HG03575 (cell line): ENCODE results near the gene BUD23.
"Not testable (repeated sequence)": the region's sequence is repeated elsewhere in the genome, so short reads cannot be mapped to it uniquely, and the experiment has no call there.

Experiments used
- ATAC-seq: cut with Tn5 transposase; IDR thresholded peaks from one replicate; pipeline ENCODE4 v1.9.1; 2021; ENCODE audit not compliant: unreplicated experiment, insufficient number of reproducible peaks, low FRiP score; ENCODE audit errors: extremely low read depth

The BUD23 gene, protein sequence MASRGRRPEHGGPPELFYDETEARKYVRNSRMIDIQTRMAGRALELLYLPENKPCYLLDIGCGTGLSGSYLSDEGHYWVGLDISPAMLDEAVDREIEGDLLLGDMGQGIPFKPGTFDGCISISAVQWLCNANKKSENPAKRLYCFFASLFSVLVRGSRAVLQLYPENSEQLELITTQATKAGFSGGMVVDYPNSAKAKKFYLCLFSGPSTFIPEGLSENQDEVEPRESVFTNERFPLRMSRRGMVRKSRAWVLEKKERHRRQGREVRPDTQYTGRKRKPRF

DNA sequence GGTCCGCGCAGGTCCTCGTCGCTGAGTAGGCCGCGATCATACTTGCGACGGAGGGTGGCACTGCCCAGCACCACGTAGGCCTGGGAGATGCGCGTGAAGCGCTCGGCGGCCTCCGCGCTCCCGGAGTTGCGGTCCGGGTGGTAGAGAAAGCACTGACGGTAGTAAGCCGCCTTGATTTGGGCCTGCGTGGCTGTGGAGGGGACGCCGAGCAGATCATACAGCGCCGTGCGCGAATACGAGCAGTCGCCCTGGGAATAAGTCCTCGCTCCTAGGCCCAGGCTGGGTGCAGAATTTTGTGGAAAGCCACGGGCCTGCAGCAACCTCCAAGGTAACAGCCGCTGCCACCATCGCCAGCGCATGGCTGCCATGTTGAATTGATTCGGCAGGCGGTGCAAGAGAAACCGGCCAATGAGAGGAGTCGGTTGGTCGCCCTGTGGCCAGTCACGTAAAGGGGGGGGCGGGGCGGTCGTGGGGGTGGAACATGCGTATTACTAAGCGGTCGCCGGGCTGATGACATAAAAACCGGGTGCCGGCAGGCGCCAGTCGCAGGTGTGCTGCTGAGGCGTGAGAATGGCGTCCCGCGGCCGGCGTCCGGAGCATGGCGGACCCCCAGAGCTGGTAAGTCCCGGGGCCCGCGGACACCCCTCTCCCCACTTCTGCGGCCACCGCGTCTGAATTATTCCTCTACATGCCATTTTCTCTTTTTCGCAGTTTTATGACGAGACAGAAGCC, at the start of gene BUD23, which contains the start of gene DNAJC30:
Gene BUD23, plus strand, starts transcription at position 542 of the 732 bp plus-strand sequence. Its CDS starts 29 bp downstream, at position 571.
Gene DNAJC30, minus strand, starts transcription at position 398 of the 732 bp plus-strand sequence. Its CDS starts 30 bp downstream, at position 368.
- ATAC-seq = peak; percentile 54

DNA sequence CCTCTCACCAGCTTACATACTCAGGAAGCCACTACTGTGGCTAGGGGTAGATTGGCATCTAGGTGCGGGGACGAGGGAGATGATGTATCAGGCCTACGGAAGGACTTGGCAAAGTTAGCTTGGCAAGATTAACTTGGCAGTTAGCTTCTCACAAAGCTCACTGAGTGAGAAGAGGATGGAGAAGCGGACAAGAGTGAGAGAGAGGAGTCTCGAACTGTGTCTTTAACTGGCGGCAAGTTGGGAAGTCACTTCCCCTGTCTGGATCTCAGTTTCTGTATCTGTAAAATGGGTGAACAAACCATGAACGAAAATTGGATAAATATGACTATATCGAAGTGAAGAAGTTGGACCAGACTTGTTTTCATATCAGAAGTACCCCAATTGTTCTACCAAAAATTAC, 49.6 kb upstream of the BUD23 start:
- ATAC-seq = no peak

DNA sequence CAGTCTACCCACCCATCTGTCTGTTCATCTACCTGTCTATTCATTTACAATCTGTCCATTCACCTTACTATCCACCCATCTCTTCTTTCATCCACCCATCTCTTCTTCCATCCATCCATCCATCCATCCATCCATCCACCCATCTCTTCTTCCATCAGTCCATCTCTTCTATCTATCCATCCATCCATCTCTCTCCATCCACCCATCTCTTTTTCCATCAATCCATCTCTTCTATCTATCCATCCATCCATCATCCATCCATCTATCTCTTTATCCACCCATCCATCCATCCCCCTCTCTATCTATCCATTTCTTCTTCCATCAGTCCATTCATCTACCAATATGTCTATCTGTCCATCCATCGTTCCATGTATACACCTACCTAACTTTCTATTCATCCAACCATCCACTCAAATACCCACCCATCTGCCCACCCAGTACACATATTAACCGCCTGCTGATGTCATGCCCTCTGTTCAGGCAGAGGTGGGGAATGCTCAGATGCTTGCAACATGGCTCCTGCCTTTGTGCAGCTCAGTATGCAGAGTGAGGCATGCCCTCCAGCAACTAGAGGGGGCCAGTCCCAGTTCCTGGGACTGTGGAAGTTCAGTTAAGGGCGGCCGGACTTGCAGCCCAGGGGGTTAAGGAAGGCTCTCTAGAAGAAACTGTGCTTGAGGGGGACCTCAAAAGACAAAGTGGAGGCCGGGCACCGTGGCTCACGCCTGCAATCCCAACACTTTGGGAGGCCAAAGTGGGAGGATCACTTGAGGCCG, 47.8 kb upstream of the BUD23 start:
- ATAC-seq = no peak

DNA sequence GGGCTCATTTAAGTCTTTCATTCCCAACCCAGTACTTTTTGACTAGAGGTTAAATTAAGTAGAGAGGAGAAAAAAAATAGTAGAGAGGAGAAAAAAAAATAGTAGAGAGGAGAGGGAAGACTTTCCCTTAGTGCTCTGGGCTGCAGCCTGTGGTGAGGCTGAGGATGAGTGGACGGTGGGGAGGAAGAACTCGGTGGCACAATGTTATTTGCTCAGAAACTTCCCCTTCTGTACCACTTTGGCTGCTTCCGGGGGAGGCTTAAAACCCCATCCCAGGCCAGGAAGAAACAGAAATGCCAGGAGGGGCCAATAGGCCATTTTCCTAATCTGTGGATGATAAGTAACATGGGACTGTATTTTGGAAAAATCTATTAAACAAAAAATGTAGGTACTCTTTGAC, 44.5 kb upstream of the BUD23 start:
- ATAC-seq = no peak

DNA sequence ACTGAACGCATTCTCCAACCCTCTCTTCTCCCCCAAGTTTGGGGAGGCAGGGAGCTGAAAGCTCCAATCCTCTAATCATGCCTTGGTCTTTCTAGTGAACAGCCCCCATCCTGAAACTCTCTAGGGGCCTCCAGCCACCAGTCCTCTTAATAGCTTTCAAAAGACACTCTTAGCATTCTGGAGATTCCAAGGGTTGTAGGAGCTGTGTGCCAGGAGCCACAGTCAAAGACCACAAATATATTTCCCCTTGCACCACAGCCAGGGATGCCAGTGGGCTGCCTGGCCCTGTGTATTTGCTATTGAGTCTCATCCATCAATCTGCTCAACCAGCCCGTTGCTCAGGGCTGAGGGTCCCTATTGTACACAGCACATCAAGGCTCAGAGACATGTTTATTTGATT, 40.6 kb upstream of the BUD23 start:
- no peak for ATAC-seq

DNA sequence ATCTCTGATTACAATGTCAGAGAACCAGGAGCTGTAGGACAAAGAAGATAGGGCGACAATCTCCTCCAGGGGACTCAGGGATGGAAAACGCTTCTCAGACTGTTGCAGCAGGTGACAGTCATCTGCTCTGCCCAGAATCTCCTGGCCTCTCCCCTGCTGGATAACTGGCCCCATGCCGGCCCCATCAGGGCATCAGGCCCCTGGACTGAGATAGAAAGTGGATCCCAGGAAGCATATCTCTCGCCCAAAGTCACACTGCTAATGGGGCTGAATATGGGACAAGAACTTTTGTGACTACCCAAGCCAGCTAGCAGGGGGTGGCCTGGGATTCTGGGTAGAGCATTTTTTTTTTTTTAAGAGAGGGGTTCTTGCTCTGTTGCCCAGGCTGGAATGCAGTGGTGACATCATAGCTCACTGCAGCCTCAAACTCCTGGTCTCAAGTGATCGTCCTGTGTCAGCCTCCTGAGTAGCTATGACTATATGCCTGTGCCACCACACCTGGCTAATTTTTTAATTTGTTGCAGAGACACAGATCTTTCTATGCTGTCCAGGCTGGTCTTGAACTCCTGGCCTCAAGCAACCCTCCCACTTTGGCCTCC, 38.6 kb upstream of the BUD23 start:
- ATAC-seq = no peak

DNA sequence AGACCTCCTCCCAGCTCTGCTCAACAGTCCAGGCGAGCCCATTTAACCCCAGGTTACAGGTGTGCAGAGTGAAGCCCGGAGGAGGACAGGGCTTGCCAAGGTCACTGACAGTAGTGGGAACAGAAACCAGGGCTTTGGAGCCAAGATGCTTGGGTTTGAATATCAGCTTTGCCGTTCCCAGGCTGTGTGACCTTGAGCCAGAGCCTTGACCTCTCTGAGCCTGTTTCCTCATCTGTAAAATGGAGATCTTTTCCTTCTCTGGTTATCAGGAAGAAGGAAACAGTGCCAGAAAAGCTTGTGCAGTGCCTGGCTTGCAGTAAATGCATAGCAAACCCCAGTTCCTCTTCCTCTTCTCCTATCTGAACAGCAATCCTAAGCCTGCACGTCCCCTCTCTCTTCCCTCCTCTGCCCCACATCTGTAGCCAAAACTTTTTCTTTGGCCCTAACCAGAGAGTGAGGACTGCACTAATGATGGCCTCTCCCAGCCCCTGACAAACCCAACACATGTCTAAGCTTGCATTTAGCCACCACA, 37.7 kb upstream of the BUD23 start:
- ATAC-seq = no peak

DNA sequence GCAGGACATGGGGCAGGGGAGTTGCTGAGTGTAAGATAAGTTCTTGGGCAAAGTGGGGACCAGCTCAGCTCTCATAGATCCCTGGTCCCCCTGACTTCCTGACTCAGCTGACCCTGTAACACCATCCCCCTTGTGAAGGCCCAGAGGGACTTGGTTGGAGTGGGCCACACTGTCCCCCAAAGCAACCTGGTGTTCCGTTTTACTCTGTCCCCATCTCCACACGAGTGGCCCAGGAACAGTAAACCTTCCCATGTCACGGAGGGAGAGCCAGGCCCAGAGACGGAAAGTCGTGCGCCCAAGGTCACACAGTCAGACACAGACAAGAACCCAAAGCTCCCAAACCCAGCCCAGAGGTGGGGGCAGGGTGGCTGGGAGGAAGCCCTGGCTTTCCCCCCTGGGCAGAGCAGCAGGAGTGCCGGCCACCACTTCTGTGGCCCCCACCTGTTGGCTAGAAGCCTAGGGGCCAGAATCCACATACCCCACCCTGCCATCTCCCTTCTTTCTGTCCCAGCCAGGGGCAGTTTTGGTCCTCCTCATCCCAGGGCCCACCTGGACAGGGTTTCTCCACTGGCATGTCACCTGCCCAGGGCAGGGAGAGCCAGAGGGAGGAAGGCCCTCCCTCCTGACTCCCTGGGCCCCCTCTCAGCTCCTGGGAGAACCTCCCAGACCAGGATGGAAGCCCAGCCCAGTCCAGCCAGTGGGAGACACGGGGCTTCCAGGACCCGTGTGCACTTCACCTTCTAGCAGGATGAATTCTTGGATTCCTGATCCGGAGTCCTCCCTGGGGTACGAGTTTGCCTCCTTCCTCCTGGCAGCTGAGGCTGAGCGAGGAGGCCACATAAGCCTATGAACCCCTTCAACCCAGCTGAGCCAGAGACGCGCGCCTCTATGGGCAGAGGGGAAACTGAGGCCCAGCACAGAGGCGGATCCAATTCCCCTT, 36.3 kb upstream of the BUD23 start:
- no peak for ATAC-seq

DNA sequence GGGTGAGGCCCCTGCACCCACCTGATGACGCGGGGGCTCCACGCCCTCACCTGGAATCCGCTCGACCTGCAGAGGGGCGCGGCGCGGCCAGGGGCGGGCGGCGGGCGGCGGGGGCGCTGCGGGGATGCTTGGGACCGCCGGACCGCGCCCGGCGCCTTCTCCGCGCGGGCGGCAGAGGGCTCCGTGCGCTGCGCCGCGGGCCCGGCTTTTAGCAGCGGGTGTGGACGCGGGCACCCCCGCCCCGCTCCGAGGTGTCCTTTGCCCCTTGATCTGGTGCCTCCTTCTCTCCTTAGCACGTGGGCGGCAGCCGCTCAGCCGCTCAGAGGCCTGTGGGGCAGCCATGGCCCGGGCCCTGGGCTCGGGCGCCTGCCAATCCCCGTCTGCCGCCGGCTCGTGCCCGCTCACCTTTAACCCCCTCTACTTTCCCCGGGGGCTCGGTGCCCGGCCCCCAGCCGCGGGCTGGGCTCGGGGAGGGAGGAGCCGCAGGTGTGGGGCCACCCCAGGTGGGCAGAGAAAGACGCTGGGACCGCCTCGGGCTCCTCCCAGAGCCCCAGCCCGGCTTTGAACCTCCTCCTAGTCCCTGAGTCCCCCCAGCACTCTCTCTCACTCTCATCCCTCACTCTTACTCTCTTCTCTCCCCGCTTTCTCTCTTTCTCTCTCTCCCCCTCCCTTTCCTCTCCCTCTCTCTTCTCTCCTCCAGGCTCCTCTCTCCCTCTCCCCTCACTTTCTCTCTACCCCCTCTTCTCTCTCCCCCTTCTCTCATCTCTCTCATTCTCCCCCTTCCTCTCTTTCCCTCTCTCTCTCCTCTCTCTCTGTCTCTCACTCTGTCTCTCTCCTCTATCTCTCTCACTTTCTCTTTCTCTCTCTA, 35.4 kb upstream of the BUD23 start:
- ATAC-seq = no peak

DNA sequence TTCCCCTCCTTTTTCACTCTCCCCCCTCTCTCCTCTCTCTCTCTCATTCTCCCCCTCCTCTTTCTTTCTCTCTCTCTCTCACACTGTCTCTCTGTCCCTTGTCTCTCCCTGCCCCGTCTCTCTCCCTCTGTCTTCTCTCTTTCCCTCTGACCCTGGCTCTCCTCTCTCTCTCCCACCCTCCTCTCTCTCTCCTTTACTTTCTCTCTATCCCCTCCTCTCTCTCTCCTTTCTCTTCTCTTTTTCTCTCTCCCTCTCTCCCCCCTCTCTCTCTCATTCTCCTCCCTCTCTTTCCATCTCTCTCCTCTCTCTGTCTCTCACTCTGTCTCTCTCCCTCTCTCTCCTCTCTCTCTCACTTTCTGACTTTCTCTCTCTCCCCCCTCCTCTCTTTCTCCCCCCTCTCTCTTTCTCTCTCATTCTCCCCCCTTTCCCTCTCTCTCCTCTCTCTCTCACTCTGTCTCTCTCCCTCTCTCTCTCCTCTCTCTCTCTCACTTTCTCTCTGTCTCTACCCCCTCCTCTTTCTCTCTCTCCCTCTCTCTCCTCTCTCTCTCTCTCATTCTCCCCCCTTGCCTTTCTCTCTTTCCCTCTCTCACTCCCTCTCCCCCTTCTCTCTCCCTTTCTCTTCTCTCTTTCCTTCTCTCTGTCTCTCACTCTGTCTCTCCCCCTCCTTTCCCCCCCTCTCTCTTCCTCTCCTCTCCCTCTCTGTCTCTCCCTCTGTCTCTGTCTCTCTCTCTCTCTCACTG, 34.6 kb upstream of the BUD23 start:
- no peak for ATAC-seq

DNA sequence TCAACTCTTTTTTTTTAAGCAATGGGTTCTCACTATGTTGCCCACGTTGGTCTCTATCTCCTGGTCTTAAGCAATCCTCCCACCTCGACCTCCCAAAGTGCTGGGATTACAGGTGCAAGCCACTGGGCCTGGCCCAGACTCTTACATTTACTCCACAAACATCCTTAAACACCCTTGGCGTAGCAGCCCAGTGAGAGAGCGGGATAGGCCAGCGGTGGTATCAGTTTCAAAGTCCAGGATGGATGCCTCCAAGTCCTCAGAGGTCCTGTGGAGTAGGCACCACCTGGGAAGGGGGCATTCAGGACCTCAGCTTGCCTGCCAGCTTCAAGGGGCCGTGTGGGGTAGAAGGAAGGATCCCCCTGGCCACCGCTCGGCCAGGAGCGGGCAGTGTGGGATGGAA, 33.8 kb upstream of the BUD23 start:
- no peak for ATAC-seq

DNA sequence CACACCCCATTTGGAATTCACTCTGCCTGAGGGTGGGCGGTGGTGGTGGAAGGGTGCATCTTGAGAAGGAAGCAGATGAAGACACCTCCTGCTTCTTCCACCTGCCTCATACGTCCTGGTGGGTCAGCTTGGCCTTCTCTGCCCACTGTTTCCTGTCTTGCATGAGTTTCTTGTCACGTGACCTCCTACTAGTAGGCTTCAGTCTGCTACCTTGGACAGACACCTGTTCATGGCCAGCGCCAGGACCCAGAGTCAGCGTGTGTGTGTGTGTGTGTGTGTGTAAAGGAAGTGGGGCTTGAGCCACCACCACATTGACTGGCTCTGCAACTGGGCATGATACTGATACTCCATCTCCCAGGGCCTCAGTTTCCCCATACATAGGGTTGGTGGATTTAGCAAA, 32.9 kb upstream of the BUD23 start:
- no peak for ATAC-seq

DNA sequence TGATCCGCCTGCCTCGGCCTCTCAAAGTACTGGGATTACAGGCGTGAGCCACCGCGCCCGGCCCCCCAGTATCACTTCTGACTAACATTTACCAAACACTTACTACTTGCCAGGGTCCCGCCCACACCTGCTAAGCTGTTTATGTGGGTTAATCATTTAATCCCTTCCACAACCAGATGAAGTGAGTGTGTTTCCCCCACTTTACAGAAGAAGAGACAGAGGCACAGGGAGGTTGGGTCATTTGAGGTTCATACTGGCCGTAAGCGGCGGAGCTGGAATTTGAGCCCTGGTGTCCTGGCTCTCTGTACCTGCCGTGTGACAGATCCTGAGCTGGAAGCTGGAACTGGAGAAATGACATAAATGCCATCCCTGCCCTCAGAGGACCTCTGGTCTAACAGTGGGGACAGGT, 30.9 kb upstream of the BUD23 start:
- ATAC-seq = no peak

DNA sequence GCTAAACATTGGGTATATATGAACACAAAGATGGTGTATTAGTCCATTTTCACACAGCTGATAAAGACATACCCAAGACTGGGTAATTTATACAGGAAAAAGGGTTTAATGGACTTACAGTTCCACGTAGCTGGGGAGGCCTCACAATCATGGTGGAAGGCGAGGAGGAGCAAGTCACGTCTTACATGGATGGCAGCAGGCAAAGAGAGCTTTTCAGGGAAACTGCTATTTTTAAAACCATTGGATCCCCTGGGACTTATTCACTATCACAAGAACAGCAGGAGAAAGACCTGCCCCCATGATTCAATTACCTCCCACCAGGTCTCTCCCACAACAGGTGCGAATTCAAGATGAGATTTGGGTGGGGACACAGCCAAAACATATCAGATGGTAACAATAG, 28.1 kb upstream of the BUD23 start:
- not testable (repeated sequence) for ATAC-seq

DNA sequence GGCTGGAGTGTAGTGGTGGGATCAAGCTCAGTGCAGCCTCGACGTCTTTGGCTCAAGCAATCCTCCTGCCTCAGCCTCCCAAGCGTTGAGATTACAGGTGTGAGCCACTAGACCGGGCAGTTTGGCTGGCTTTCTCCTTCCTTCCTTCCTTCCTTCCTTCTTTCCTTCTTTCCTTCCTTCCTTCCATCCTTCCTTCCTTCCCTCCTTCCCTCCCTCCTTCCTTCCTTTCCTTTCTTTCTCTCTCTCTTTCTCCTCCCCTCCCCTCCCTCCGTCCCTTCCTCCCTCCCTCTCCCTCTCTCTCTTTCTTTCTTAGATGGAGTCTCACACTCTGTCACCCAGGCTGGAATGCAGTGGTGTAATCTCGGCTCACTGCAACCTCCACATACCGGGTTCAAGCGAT, 23.4 kb upstream of the BUD23 start:
- no peak for ATAC-seq

DNA sequence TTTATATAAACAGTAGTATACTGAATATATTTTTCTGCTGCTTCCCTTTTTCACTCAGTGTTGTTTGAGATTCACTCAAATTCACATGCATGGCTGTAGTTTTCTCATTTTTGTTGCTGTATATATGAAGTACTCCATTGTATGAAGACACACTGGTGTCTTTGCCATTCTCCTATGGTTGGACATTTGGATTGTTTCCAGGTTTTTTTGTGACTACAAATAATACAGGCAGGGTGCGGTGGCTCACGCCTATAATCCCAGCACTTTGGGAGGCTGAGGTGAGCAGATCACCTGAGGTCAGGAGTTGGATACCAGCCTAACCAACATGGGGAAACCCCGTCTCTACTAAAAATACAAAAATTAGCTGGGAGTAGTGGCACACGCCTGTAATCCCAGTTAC, 22.8 kb upstream of the BUD23 start:
- ATAC-seq = not testable (repeated sequence)

DNA sequence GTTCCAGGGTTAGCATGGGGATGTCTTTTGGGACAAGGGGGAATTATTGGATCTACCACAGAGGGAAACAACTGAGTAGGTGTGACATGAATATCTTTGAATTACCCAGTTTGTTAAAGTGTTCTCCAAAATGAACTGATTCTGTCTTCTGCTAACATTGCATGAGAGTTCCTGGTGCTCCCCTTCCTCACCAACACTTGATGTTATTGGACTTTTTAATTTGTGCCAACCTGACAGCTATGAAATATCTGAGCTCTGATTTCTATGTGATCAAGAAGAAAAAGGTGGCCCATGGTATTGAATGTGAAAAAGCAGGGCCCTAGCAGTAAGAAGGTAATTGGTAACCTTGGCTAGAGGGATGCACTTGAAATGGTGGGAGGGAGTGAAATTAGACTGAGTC, 20.4 kb upstream of the BUD23 start:
- no peak for ATAC-seq
